ENCODE measurements around the gene RORB.

Gene RORB

GRCh38 chr9:74598874-74599273 lies 101.7 kb downstream of the RORB start:
- Mint-ChIP-seq H3K4me3 (no peak overlapping the region), H3K36me3 (ENCODE audit: low read depth) (no peaks in the 10 kb centered on the region), H3K9me3 (no peaks in the 10 kb centered on the region), H3K4me1 (ENCODE audit: low read depth) (no peaks in the 10 kb centered on the region), H3K27ac (no peak overlapping the region), H3K27me3 (peaks cover 3% of the 10 kb centered on the region)
- DNase-seq: no peak

DNA sequence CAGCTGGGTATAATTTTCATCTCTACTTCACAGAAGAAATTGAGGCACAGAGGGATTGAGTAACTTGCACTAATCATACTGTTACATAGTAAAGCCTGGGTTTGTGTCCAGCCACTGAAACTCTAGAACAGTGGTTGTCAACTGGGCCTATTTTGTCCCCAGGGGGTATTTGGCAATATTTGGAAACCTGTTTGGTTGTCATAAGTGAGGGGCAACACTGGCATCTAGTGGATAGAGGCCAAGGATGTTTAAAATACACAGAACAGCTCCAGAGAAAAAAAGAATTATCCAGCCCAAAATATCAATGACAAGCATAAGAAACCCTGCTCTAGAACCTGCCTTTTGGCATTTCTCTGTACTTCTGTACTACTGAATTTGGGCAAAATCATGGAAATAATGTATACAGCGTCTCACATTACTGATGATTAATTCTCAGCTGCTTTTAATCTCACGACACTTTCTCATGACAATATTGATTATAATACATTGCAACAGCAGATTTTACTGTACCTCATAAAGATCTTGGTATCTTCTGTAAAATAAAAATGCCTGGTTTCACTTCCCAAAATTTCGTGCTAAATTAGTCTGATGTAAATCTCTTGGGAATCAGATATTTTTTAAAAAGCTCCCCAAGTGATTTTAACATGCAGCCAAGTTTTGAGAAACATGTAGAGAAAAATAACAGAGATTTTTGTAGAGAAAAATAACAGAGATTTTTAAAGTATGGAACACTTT lies 112.7 kb downstream of the RORB start:
- H3K27ac Mint-ChIP-seq: no peak overlapping the region
- no peaks in the 10 kb centered on the region for H3K27me3 Mint-ChIP-seq
- H3K4me3 Mint-ChIP-seq: no peak overlapping the region
- no peaks in the 10 kb centered on the region for H3K36me3 Mint-ChIP-seq (ENCODE audit: low read depth)
- H3K4me1 Mint-ChIP-seq (ENCODE audit: low read depth): no peaks in the 10 kb centered on the region
- H3K9me3 Mint-ChIP-seq: no peaks in the 10 kb centered on the region
- DNase-seq: no peak

GRCh38 chr9:74610523-74611061 lies 113.5 kb downstream of the RORB start:
- Mint-ChIP-seq H3K4me1 (ENCODE audit: low read depth) (no peaks in the 10 kb centered on the region), H3K36me3 (ENCODE audit: low read depth) (no peaks in the 10 kb centered on the region), H3K27me3 (no peaks in the 10 kb centered on the region), H3K27ac (no peak overlapping the region), H3K4me3 (no peak overlapping the region), H3K9me3 (no peaks in the 10 kb centered on the region)
- DNase-seq: no peak

DNA sequence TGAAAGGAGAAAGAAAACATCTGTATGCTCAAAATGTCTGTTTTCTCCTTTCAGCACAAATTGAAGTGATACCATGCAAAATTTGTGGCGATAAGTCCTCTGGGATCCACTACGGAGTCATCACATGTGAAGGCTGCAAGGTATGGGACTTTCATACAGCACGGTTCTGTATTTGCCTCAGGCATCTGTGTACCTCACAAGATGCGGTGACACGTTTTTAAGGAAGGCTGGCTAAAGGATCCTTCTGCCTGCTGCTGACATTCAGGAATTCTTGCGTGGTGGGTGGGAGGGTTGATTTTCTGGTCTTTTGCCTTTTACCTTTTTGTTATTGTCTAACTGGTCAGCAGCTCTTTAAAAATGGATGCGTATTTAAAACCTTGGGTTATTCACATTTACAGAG lies 133.1 kb downstream of the RORB start:
- peaks cover 9% of the 10 kb centered on the region for H3K27me3 Mint-ChIP-seq

DNA sequence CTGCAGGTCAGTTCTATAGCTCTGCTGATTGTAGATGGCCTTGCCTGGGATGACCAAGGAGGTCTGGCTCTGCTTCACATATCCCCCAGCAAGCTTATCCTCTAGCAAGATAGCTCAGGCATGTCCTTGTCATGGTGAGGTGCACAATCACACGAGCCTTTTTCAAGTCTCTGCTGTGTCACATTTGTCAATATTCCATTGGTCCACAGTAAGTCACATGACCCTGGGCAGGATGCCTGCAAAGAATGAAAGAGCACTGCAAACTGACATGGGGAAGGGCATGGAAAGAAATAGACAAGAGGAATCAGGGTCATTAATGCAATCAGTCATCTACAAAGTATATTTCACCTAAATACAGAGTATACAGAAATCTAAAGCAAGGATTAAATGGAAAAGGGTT lies 142.0 kb downstream of the RORB start:
- H3K27me3 Mint-ChIP-seq: peaks cover 13% of the 10 kb centered on the region
- DNase-seq: no peak
- H3K27ac Mint-ChIP-seq: no peak overlapping the region
- no peaks in the 10 kb centered on the region for H3K36me3 Mint-ChIP-seq (ENCODE audit: low read depth)
- no peak overlapping the region for H3K4me3 Mint-ChIP-seq
- no peaks in the 10 kb centered on the region for H3K9me3 Mint-ChIP-seq
- H3K4me1 Mint-ChIP-seq (ENCODE audit: low read depth): no peaks in the 10 kb centered on the region

More for the DNA sequence above, 133.1 kb downstream of the RORB start:
- DNase-seq: no peak
- Mint-ChIP-seq H3K36me3 (ENCODE audit: low read depth) (no peaks in the 10 kb centered on the region), H3K4me1 (ENCODE audit: low read depth) (no peaks in the 10 kb centered on the region), H3K9me3 (no peaks in the 10 kb centered on the region), H3K4me3 (no peak overlapping the region), H3K27ac (no peak overlapping the region)

GRCh38 chr9:74642376-74642775 lies 145.2 kb downstream of the RORB start:
- DNase-seq: no peak
- H3K27me3 Mint-ChIP-seq: peaks cover 13% of the 10 kb centered on the region
- no peaks in the 10 kb centered on the region for H3K4me1 Mint-ChIP-seq (ENCODE audit: low read depth)
- no peak overlapping the region for H3K27ac Mint-ChIP-seq
- no peak overlapping the region for H3K4me3 Mint-ChIP-seq
- H3K36me3 Mint-ChIP-seq (ENCODE audit: low read depth): no peaks in the 10 kb centered on the region
- H3K9me3 Mint-ChIP-seq: no peaks in the 10 kb centered on the region

- H3K4me3 Mint-ChIP-seq: no peak overlapping the region
- H3K27ac Mint-ChIP-seq: no peak overlapping the region
- peaks cover 13% of the 10 kb centered on the region for H3K27me3 Mint-ChIP-seq
These were observed 146.3 kb downstream of the RORB start for GRCh38 chr9:74643303-74643923.

DNA sequence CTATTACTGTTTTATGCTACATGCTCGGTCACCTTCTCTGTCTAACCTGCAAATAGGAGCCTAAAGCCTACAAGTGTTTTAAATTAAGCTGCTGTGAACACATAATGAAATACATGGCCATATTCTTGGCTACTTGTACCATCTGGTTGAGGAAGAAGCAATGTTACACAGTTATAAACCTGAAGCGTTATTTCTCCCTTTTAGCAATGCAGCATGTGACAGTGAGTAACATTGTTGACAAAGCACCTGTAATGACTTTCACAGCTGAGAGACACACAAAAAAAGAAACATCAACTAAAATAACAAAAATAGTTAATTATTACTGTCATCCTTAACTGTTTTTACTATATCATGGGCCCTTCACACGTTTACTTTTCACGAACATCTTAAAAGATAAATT lies 146.9 kb downstream of the RORB start:
- Mint-ChIP-seq H3K4me1 (ENCODE audit: low read depth) (no peaks in the 10 kb centered on the region), H3K27ac (no peak overlapping the region), H3K4me3 (no peak overlapping the region), H3K27me3 (peaks cover 13% of the 10 kb centered on the region), H3K9me3 (no peaks in the 10 kb centered on the region), H3K36me3 (ENCODE audit: low read depth) (no peaks in the 10 kb centered on the region)
- DNase-seq: no peak

More at GRCh38 chr9:74643303-74643923, 146.3 kb downstream of the RORB start:
- DNase-seq: no peak
- H3K4me1 Mint-ChIP-seq (ENCODE audit: low read depth): no peaks in the 10 kb centered on the region
- H3K9me3 Mint-ChIP-seq: no peaks in the 10 kb centered on the region
- H3K36me3 Mint-ChIP-seq (ENCODE audit: low read depth): no peaks in the 10 kb centered on the region

- Mint-ChIP-seq H3K36me3 (ENCODE audit: low read depth) (no peaks in the 10 kb centered on the region), H3K9me3 (no peaks in the 10 kb centered on the region), H3K27ac (no peak overlapping the region), H3K27me3 (peaks cover 13% of the 10 kb centered on the region), H3K4me1 (ENCODE audit: low read depth) (no peaks in the 10 kb centered on the region), H3K4me3 (no peak overlapping the region)
- no peak for DNase-seq
These were observed 148.0 kb downstream of the RORB start for GRCh38 chr9:74645007-74645639.

DNA sequence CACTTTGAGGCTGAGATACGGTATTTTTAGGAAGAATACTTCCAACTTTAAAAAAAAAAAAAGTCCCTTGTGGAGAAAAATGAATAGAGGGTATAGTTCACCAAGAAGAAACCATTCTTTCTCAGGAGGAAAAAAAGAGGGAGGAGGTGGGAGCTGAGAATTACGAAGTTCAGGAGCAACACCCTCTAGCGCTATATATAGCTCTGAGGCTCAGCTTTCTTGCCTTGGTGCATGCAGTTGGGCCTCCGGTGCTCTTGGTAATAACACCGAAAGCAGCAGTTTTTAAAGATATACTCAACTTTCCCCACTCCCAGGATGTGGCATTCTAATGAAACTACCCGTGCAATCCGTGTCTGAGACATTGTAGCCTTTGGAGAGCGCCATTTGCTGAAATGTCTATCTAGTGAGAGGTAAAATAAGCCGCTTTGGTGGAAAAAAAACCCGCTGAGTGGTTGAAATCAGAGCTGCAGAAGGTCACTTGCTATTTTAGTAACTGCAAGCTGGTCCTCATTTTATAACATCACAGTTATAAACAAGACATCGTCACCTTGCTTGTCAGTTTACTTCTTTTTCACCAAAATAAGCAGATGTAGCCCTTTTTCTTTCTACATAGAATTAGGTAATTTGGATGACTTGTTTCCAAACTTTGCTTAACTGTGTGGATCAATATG lies 156.4 kb downstream of the RORB start:
- H3K9me3 Mint-ChIP-seq: no peaks in the 10 kb centered on the region
- H3K36me3 Mint-ChIP-seq (ENCODE audit: low read depth): no peaks in the 10 kb centered on the region
- no peak overlapping the region for H3K27ac Mint-ChIP-seq
- H3K4me1 Mint-ChIP-seq (ENCODE audit: low read depth): no peaks in the 10 kb centered on the region
- no peak overlapping the region for H3K4me3 Mint-ChIP-seq
- H3K27me3 Mint-ChIP-seq: no peaks in the 10 kb centered on the region
- DNase-seq: no peak

DNA sequence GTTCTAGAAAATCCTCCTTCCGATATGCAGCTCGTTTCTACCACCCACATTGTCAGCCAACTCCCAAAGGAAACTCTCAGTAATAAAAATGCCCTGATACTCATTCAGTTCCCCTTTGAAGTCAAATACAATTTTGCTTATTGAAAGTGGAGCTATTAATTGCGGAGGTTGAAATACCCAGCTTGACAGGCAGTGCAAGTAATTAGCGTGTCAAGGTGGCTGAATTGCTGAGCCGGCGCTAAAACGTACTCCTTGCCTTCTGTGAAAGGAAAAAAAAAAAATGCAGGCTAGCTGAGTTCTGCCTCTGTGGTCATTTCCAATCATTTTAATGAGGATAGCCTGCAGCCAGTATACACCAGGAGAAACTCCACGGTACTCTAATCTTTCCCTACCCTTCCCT lies 165.5 kb downstream of the RORB start:
- Mint-ChIP-seq H3K9me3 (no peaks in the 10 kb centered on the region), H3K27me3 (peaks cover 14% of the 10 kb centered on the region), H3K4me1 (ENCODE audit: low read depth) (no peaks in the 10 kb centered on the region), H3K36me3 (ENCODE audit: low read depth) (no peaks in the 10 kb centered on the region), H3K27ac (no peak overlapping the region), H3K4me3 (no peak overlapping the region)
- DNase-seq: no peak

DNA sequence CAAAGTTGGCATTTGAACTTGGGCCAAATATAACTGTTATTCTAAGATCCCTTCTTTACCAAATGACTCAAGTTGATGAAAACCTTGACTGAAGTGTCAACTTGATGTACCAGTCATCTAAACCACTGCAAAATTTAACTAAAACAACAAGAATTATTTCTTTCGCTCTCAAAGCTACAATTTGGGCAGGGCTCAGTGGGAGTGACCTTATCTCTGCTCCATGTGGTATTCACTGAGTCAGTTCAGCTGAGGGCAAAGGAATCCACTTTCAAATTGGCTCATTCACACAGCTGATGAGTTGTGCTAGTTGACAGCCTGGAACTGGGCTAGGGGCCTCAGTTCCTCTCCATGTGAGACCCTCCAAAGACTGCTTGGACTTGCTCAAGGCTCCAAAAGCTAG lies 166.3 kb downstream of the RORB start:
- Mint-ChIP-seq H3K4me3 (no peak overlapping the region), H3K27ac (no peak overlapping the region), H3K4me1 (ENCODE audit: low read depth) (no peaks in the 10 kb centered on the region), H3K36me3 (ENCODE audit: low read depth) (no peaks in the 10 kb centered on the region), H3K27me3 (peaks cover 16% of the 10 kb centered on the region), H3K9me3 (no peaks in the 10 kb centered on the region)
- no peak for DNase-seq

DNA sequence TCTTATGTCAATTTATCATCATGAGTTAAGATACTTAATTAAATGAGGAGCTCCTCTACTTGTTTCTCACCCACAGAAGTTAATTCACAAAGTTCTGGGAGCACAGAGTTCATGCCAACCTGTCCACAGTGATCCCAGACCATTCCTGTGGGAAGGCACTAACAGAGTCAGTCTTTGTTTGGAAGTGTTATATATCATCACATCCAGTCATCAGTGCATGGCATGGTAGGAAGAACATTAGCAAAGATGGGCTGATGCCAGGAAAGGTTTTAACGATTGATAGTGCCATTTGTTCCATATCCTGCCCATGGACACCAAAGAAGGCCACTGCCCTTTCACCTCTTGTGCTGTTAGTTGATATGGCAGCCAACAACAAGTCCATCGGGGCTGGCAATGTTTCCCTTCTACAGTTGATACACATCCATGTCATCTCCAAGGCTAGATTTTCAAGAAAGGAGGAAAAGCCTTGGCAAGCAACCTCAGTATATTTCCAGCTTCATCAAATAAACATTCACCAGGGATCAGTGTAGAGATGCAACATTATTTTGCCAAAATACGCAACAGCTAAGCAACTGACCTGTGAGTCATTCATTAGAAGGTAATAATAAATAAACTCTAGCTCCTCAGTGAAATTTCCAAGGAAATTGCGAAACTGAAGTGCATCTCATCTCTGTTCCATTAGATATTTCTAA lies 169.6 kb downstream of the RORB start:
- peaks cover 19% of the 10 kb centered on the region for H3K27me3 Mint-ChIP-seq
- H3K36me3 Mint-ChIP-seq (ENCODE audit: low read depth): no peaks in the 10 kb centered on the region
- no peak for DNase-seq
- H3K4me3 Mint-ChIP-seq: no peak overlapping the region
- H3K27ac Mint-ChIP-seq: no peak overlapping the region
- no peaks in the 10 kb centered on the region for H3K4me1 Mint-ChIP-seq (ENCODE audit: low read depth)
- no peaks in the 10 kb centered on the region for H3K9me3 Mint-ChIP-seq

DNA sequence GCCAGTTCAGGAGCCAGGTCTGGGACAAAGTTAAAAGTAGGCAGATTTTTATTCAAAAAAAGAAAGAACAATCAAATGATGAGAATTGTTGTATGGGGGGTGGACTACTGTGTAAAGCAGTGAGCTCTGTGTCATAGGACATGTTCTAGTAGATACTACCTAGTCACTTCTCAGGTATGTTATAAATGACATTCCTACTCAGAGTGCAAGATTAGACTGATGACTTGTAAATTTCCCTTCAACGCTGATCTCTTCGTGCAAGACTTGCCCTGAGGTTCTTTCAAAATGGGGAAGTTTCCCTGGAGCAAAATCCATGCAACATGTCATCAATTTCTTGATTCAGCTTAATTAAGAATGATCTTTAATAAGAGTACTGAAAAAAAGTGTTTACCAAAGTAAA lies 175.1 kb downstream of the RORB start:
- H3K27ac Mint-ChIP-seq: no peak overlapping the region
- H3K4me3 Mint-ChIP-seq: no peak overlapping the region
- H3K27me3 Mint-ChIP-seq: peaks cover 5% of the 10 kb centered on the region
- H3K9me3 Mint-ChIP-seq: no peaks in the 10 kb centered on the region
- no peak for DNase-seq
- H3K4me1 Mint-ChIP-seq (ENCODE audit: low read depth): no peaks in the 10 kb centered on the region
- no peaks in the 10 kb centered on the region for H3K36me3 Mint-ChIP-seq (ENCODE audit: low read depth)
